HEK293 (cell line): Measurements from ENCODE around the gene EME2.

Experiments used
- CTCF ChIP-seq: fragments of 450-650 bp; formaldehyde crosslinking; IDR thresholded peaks from 2 replicates; pipeline ENCODE4 v1.5.1; 2016; ENCODE audit warnings: missing biosample characterization, missing genetic modification characterization
- ZNF544 ChIP-seq: fragments of 450-650 bp; formaldehyde crosslinking; IDR thresholded peaks from 2 replicates; pipeline ENCODE4 v1.5.0; 2017; ENCODE audit warnings: missing biosample characterization, missing genetic modification characterization

- no peak for TF ChIP-seq ZNF544
- no peak for TF ChIP-seq CTCF (tag by site-specific recombination)
Measured at GRCh38 chr16:1747934-1748333, 24.7 kb upstream of the EME2 start.
